ENCODE results near the gene ZNF311.
"Not testable (repeated sequence)": the region's sequence is repeated elsewhere in the genome, so short reads cannot be mapped to it uniquely, and the experiment has no call there.

The ZNF311 gene

DNA sequence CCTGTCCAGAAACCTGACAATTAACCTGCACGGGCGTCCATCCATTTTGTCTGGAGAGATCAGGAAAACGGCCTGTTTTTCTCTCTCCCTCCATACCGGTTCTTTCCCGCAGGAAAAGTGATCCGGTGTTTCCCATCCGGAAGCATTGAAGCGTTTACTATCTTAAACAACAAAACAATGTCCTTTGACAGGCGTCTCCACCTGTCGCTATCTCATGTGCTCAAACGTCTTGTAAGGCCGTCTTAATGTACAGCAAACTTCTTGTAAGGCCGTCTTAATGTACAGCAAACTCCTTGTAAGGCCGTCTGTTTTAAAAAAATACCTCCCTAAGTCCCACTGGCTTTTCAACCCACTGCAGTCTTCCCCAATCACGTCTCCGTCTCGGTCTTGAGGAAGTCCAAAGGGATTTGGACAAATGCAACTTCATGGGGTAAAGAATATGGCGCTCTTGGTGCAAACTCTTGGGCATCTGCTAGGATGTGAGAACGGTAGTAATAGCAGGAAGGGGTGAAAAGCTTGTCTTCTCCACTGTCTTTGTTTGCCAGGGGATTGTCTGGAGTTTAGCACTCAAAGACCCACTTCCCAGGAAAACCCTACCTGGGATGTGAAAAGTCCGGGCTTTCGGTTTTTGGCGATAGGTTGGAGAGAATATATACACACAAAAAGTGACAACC, 51.4 kb downstream of the ZNF311 start:
- no peak for DNase-seq (ENCODE audit: low read depth, low spot score)

DNA sequence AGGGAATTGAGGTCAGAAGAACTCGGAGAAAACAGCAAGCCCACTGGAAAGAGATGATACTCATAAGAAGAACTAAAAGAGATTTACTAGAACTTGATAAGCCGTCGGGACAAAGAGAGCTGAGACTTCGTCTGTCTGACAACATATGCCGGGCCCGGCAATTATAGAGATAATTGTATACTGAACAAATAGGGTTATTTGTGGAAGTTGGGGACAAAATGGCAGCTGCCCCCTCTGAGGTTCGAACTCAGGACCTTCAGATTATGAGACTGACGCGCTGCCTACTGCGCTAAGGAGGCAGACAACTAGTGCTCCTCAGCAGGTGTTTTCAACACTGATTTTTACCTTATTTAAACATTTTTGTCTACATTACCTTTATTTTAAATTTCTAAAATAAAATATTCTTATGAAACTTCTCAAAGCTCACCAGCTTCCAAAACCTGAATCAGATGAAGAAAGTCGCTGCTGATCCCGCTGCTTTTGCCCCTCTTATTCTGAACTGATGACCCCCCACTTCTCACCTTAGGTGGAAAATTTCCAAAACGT, 52.0 kb downstream of the ZNF311 start:
- no peak for DNase-seq (ENCODE audit: low read depth, low spot score)

DNA sequence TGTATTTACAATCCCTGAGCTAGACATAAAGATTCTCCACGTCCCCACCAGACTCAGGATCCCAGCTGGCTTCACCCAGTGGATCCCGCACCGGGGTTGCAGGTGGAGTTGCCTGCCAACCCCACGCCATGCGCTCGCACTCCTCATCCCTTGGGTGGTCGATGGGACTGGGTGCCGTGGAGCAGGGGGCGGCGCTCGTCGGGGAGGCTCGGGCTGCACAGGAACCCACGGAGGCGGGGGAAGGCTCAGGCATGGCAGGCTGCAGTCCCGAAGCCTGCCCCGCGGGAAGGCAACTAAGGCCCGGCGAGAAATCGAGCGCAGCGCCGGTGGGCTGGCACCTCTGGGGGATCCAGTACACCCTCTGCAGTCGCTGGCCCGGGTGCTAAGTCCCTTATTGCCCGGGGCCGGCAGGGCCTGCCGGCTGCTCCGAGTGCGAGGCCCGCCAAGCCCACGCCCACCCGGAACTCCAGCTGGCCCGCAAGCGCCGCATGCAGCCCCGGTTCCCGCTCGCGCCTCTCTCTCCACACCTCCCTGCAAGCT, 55.4 kb downstream of the ZNF311 start:
- DNase-seq (ENCODE audit: low read depth, low spot score) = not testable (repeated sequence)

DNA sequence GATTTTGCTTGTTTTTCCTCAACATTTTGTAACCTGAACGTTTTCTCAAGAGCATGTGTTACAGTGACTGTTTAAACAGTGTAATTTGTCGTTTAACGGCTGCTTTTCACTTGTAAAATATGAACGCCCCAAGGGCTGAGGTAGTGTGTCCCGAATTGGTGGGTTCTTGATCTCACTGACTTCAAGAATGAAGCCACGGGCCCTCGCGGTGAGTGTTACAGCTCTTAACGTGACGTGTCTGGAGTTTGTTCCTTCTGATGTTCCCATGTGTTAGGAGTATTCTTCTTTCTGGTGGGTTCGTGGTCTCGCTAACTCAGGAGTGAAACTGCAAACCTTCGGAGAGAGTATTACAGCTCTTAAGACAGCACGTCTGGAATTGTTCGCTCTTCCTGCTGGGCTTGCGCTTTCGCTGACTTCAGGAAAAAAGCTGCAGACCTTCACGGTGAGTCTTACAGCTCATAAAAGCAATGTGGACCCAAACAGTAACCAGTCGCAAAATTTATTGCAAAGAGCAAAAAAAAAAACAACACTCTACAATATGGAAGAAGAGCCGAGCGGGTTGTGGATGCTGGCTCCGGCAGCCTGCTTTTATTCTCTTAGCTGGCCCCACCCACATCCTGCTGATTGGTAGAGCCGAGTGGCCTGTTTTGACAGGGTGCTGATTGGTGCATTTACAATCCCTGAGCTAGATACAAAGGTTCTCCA, 56.2 kb downstream of the ZNF311 start:
- DNase-seq (ENCODE audit: low read depth, low spot score) = no peak

DNA sequence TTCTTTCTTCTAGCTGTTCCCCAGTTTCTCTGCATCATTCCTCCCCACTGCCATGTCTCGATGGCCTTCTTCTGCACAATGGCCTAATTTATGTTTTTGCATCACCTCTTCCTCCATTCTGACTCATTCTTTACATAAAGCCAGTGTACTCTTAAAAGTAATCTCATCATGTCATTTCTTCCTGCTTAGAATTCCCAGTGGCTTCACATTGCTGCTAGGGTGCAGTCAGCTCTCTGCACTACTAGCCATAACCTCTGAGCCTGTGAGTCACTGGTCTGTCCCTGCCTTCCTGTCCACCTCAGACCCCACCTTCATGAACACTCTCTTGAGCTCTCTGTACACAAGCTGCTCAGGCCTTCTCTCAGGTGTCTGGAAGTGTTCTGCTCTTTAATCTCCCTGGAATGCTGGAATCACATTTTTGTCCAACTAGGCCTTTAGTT, 57.3 kb downstream of the ZNF311 start:
- no peak for DNase-seq (ENCODE audit: low read depth, low spot score)

DNA sequence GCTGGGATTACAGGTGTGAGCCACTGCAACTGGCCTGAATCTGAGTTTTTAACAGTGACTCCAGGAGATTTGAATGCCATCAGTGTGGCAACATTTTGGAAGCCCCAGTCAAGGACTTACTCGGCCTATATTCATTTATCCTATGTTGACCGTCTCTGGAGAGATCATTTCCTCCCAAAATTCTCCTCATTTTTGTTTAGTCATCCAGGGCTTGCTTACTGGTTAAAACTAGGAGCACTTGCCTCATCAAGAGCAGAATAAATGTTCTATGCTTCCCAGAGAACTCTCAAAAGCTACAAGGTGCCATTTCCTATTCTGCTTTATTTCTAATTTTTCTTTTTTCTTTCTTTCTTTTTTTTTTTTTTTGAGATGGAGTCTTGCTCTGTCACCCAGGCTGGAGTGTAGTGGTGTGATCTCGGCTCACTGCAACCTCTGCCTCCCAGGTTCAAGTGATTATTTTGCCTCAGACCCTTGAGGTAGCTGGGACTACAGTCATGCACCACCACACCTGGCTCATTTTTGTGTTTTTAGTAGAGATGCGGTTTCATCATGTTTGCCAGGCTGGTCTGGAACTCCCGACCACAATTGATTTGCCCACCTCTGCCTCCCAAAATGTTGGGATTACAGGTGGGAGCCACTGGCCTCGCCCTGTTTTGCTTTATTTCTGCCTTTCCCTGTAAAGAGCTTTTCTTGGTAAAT, 57.9 kb downstream of the ZNF311 start:
- DNase-seq (ENCODE audit: low read depth, low spot score) = no peak

DNA sequence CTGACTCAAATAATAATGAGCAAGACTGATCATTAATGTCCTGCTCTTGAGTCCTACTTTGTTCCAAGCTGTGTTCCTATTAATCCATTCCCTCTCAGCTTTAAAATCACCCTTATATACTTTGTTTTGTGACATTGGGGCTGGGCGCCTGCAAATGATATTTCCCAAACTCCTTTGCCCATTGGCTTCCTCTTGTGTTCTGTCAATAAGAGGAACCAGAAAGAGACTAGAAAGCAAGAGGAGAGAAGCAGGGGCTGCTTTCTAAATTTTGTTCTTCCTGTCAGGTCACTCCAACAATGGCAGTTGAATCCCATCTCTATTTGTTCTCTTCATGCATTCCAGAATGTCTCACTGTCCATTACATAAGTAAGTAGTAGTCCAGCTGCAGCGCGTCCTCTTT, 59.8 kb downstream of the ZNF311 start:
- DNase-seq (ENCODE audit: low read depth, low spot score) = no peak

Data from iPS DF 19.7 (cell line).